Panc1 (cell line): ENCODE measurements around the gene VPS51. TPM values are rescaled to one million over a fixed set of nuclear protein-coding genes. Genes with fewer than 3 reads are reported as not detected.

Experiments
- ATAC-seq: fragments of 200-7000 bp; cut with Tn5 transposase; 2 replicates; pipeline ENCODE4 v1.9.1; 2020; ENCODE audit warnings: mild to moderate bottlenecking, moderate library complexity
- BruUV-seq: library from RNA; stranded (reverse); fragments of 400-500 nt; replicated peaks from 2 replicates; lab custom pipeline; 2021; lab: Mats Ljungman, UMichigan
- CTCF ChIA-PET: fragments of 300-600 bp; sonication (Branson Sonifier 250); formaldehyde crosslinking; loops from one replicate; lab custom pipeline; 2022; ENCODE audit warnings: antibody characterized with exemption; lab: Charles Lee
- POLR2A ChIA-PET: fragments of 300-600 bp; sonication (Branson Sonifier 250); formaldehyde crosslinking; loops from one replicate; lab custom pipeline; 2022; ENCODE audit warnings: antibody characterized with exemption; lab: Charles Lee
- DNase-seq: peaks from one replicate; pipeline ENCODE4 v3.0.0-alpha.2; 2010; ENCODE audit warnings: low read depth, low spot score
- H3K27ac ChIP-seq: 2 replicates; pipeline ENCODE4 v1.5.1; 2011; ENCODE audit warnings: mild to moderate bottlenecking, low read length, inconsistent platforms
- H3K27me3 ChIP-seq: fragments of 200-500 bp; sonication (Bioruptor generic); 2 replicates; pipeline ENCODE4 v1.6.0; 2014; ENCODE audit warnings: low read length, inconsistent platforms; ENCODE audit not compliant: control insufficient read depth, insufficient read depth
- H3K36me3 ChIP-seq: fragments of 200-500 bp; sonication (Bioruptor generic); 2 replicates; pipeline ENCODE4 v1.5.1; 2014; ENCODE audit warnings: inconsistent platforms, mild to moderate bottlenecking, low read length, moderate library complexity; ENCODE audit not compliant: control insufficient read depth, insufficient read depth
- H3K4me1 ChIP-seq: 2 replicates; pipeline ENCODE4 v1.5.1; 2011; ENCODE audit warnings: inconsistent platforms, mild to moderate bottlenecking, low read length, moderate library complexity; ENCODE audit not compliant: control insufficient read depth, insufficient read depth
- H3K4me3 ChIP-seq, 2 experiments: 2 replicates each; pipeline ENCODE4 v1.5.1; 2011 to 2012; ENCODE audit warnings: low read depth in 2 of 2, low read length in 2 of 2, mild to moderate bottlenecking in 2 of 2, inconsistent platforms in 1 of 2, moderate library complexity in 1 of 2
- H3K9me3 ChIP-seq: fragments of 200-500 bp; sonication (Bioruptor generic); 2 replicates; pipeline ENCODE4 v1.5.1; 2014; ENCODE audit warnings: low read depth, mild to moderate bottlenecking, inconsistent platforms, low read length, moderate library complexity; ENCODE audit not compliant: control insufficient read depth, insufficient read depth
- CTCF ChIP-seq: fragments of 450-650 bp; IDR thresholded peaks from 2 replicates; pipeline ENCODE4 v1.5.1; 2017; ENCODE audit warnings: mild to moderate bottlenecking
- POLR2AphosphoS5 ChIP-seq: IDR thresholded peaks from 2 replicates; pipeline ENCODE4 v1.6.1; 2012; ENCODE audit warnings: mild to moderate bottlenecking, low read depth, low read length, moderate library complexity
- REST ChIP-seq, 2 experiments: IDR thresholded peaks; 2 replicates each; pipeline ENCODE4 v1.6.1; 2011 to 2012; ENCODE audit warnings: low read depth in 2 of 2, control low read depth in 1 of 2, low read length in 1 of 2, mild to moderate bottlenecking in 1 of 2, moderate library complexity in 1 of 2; ENCODE audit not compliant: insufficient read depth in 1 of 2
- SIN3A ChIP-seq: IDR thresholded peaks from 2 replicates; pipeline ENCODE4 v1.6.1; 2012; ENCODE audit warnings: low read depth, mild to moderate bottlenecking, low read length, moderate library complexity, borderline replicate concordance; ENCODE audit not compliant: insufficient read depth
- TCF7L2 ChIP-seq: IDR thresholded peaks from 2 replicates; pipeline ENCODE4 v1.6.1; 2011; ENCODE audit warnings: mild to moderate bottlenecking, low read depth, low read length, inconsistent platforms
- in situ Hi-C: cut with HindIII; loops from 2 replicates; pipeline ENCODE4 v1.10.0; 2016; ENCODE audit warnings: low sequenced_read_pairs, low pct_unique_long_range_greater_than_20kb
- intact Hi-C: fragments of 100-400 bp; cut with micrococcal nuclease; formaldehyde crosslinking; loops from one replicate; pipeline ENCODE4 v1.10.0; 2022; ENCODE audit not compliant: unreplicated experiment
- total RNA-seq: library from RNA; stranded (reverse); gene quantifications from one replicate; pipeline ENCODE4 v1.2.1, GENCODE V29; 2021; ENCODE audit not compliant: unreplicated experiment

Gene VPS51
- total RNA-seq, 1 experiment from 2014 or later: 101 TPM

DNA sequence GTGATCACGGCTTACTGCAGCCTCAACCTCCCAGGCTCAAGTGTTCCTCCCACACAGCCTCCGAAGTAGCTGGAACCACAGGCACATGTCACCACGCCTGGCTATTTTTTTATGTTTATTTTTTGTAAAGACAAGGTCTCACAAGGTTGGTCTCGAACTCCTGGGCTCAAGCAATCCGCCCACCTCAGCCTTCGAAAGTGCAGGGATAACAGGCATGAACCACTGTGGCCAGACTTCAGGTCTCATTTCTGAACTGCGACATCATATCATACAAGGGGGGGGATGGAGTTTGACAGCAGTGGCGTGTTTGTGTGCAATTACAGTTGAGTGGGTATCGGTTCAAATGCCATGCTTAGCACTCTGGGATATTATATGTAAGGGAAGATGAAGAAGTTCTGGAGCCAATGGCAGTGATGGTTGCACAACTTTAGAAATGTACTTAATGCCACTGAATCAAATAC, 44.6 kb upstream of the VPS51 start:
- Histone ChIP-seq H3K4me1 (no peaks in the 10 kb centered on the region), H3K36me3 (no peaks in the 10 kb centered on the region), H3K4me3 (no peak overlapping the region), H3K9me3 (no peaks in the 10 kb centered on the region), H3K27me3 (no peaks in the 10 kb centered on the region), H3K27ac (no peak overlapping the region)
- ChIA-PET POLR2A (interaction anchor here (0.7 kb wide), 1 partner anchor 10 kb away, joined by 11 read pairs; the partner anchor contains the start of gene SAC3D1), CTCF (interaction anchor here (0.6 kb wide), 1 partner anchor 13 kb away, joined by 15 read pairs; no protein-coding TSS in a partner anchor)
- intact Hi-C loops (no loop called here), in situ Hi-C loops (no loop called here)
- DNase-seq (no peak), ATAC-seq (no peak)
- no TSS peak for BruUV-seq
- TF ChIP-seq TCF7L2: no peak
- no peak for TF ChIP-seq SIN3A
- TF ChIP-seq POLR2AphosphoS5: no peak
- no peak for TF ChIP-seq REST (IDR thresholded peaks at IDR 0.05; ENCODE audit: insufficient read depth in 1 of 2, low read depth in 2 of 2, low read length in 1 of 2)
- TF ChIP-seq CTCF: no peak

- ATAC-seq (no peak), DNase-seq (no peak)
- intact Hi-C loops (no loop called here), in situ Hi-C loops (no loop called here)
- no peaks in the 10 kb centered on the region for H3K27me3 ChIP-seq
- no peak for TF ChIP-seq REST (IDR thresholded peaks at IDR 0.05; ENCODE audit: insufficient read depth in 1 of 2, low read depth in 2 of 2, low read length in 1 of 2)
- TF ChIP-seq POLR2AphosphoS5: no peak
- no peak for TF ChIP-seq TCF7L2
- no peak for TF ChIP-seq SIN3A
- no peak for TF ChIP-seq CTCF
- H3K4me1 ChIP-seq: no peaks in the 10 kb centered on the region
- BruUV-seq: no TSS peak
- POLR2A ChIA-PET: no interaction called here
- H3K36me3 ChIP-seq: no peaks in the 10 kb centered on the region
- no peak overlapping the region for H3K27ac ChIP-seq
- H3K9me3 ChIP-seq: no peaks in the 10 kb centered on the region
- CTCF ChIA-PET: no interaction called here
- H3K4me3 ChIP-seq: no peak overlapping the region
Observed at GRCh38 chr11:65053827-65054508, 42.0 kb upstream of the VPS51 start.
